ENCODE measurements around the gene BACH2. TPM values are rescaled to one million over a fixed set of nuclear protein-coding genes. Genes with fewer than 3 reads are reported as not detected.

BACH2 gene
- total RNA-seq, 1 donor from 2014 or later = 6.4 TPM

- DNase-seq (ENCODE audit: extremely low spot score in 2 of 2) = no peak
- no peak for TF ChIP-seq POLR2AphosphoS5 (IDR thresholded peaks at IDR 0.05; ENCODE audit: insufficient read depth in 1 of 2, low read depth in 1 of 2)
- TF ChIP-seq POLR2A (IDR thresholded peaks at IDR 0.05) = no peak
- TF ChIP-seq CTCF (IDR thresholded peaks at IDR 0.05) = no peak
- intact Hi-C loops (cut with DNase I) = loop anchor here (5.0 kb wide), 1 partner anchor 521 kb away; no protein-coding TSS in a partner anchor
- Histone ChIP-seq H3K4me1 (no peaks in the 10 kb centered on the region), H3K27ac (no peak overlapping the region), H3K9me3 (no peaks in the 10 kb centered on the region), H3K36me3 (no peaks in the 10 kb centered on the region), H3K27me3 (no peaks in the 10 kb centered on the region), H3K4me3 (no peak overlapping the region)
These were observed 340.5 kb downstream of the BACH2 start for GRCh38 chr6:89956182-89956581.

- Histone ChIP-seq H3K9me3 (no peaks in the 10 kb centered on the region), H3K27ac (no peak overlapping the region), H3K4me3 (no peak overlapping the region), H3K27me3 (no peaks in the 10 kb centered on the region), H3K4me1 (no peaks in the 10 kb centered on the region), H3K36me3 (no peaks in the 10 kb centered on the region)
- TF ChIP-seq POLR2AphosphoS5 (IDR thresholded peaks at IDR 0.05; ENCODE audit: insufficient read depth in 1 of 2, low read depth in 1 of 2) (no peak), CTCF (IDR thresholded peaks at IDR 0.05) (no peak), POLR2A (IDR thresholded peaks at IDR 0.05) (no peak)
- intact Hi-C loops (cut with DNase I) = loop anchor here (5.0 kb wide), 1 partner anchor 522 kb away; no protein-coding TSS in a partner anchor
- DNase-seq (ENCODE audit: extremely low spot score in 2 of 2) = no peak
These were observed 341.3 kb downstream of the BACH2 start for GRCh38 chr6:89955364-89955763.

- TF ChIP-seq CTCF (IDR thresholded peaks at IDR 0.05) = no peak
- Histone ChIP-seq H3K9me3 (no peaks in the 10 kb centered on the region), H3K4me3 (no peak overlapping the region), H3K36me3 (no peaks in the 10 kb centered on the region), H3K27ac (no peak overlapping the region), H3K4me1 (no peaks in the 10 kb centered on the region), H3K27me3 (no peaks in the 10 kb centered on the region)
- intact Hi-C loops (cut with DNase I) = loop anchor here (5.0 kb wide), 1 partner anchor 523 kb away; no protein-coding TSS in a partner anchor
- DNase-seq (ENCODE audit: extremely low spot score in 2 of 2) = no peak
These were observed 341.9 kb downstream of the BACH2 start for GRCh38 chr6:89954721-89955148.

GRCh38 chr6:89952686-89953085 lies 344.0 kb downstream of the BACH2 start:
- no peak for TF ChIP-seq CTCF (IDR thresholded peaks at IDR 0.05)
- no peak for TF ChIP-seq POLR2A (IDR thresholded peaks at IDR 0.05)
- no peak for TF ChIP-seq POLR2AphosphoS5 (IDR thresholded peaks at IDR 0.05; ENCODE audit: insufficient read depth in 1 of 2, low read depth in 1 of 2)
- Histone ChIP-seq H3K9me3 (no peaks in the 10 kb centered on the region), H3K36me3 (no peaks in the 10 kb centered on the region), H3K4me3 (no peak overlapping the region), H3K27ac (no peak overlapping the region), H3K27me3 (no peaks in the 10 kb centered on the region), H3K4me1 (no peaks in the 10 kb centered on the region)
- intact Hi-C loops (cut with DNase I) = no loop called here
- DNase-seq (ENCODE audit: extremely low spot score in 2 of 2) = no peak

- Histone ChIP-seq H3K27me3 (no peaks in the 10 kb centered on the region), H3K9me3 (no peaks in the 10 kb centered on the region), H3K27ac (no peak overlapping the region), H3K36me3 (no peaks in the 10 kb centered on the region), H3K4me3 (no peak overlapping the region), H3K4me1 (no peaks in the 10 kb centered on the region)
- intact Hi-C loops (cut with DNase I) = no loop called here
- TF ChIP-seq CTCF (IDR thresholded peaks at IDR 0.05) = no peak
- no peak for TF ChIP-seq POLR2AphosphoS5 (IDR thresholded peaks at IDR 0.05; ENCODE audit: insufficient read depth in 1 of 2, low read depth in 1 of 2)
- no peak for TF ChIP-seq POLR2A (IDR thresholded peaks at IDR 0.05)
- no peak for DNase-seq (ENCODE audit: extremely low spot score in 2 of 2)
These were observed 344.5 kb downstream of the BACH2 start for GRCh38 chr6:89952105-89952671.
